Activated CD8-positive, alpha-beta memory T cell treated with anti-CD3 and anti-CD28 coated beads, Interleukin-2, amount 50 U/mL, for 24 hours (primary cell): ENCODE results near the gene SLC31A2.

Source experiments
- DNase-seq: peaks from one replicate; pipeline ENCODE4 v3.0.0-alpha.2; 2020; ENCODE audit errors: extremely low read depth

Gene SLC31A2

GRCh38 chr9:113151696-113152630, 1.2 kb downstream of the SLC31A2 start:
- DNase-seq: no peak

GRCh38 chr9:113152699-113153098, 1.9 kb downstream of the SLC31A2 start:
- DNase-seq: no peak

- DNase-seq: no peak
Measured at GRCh38 chr9:113153599-113153998, 2.8 kb downstream of the SLC31A2 start.

GRCh38 chr9:113154471-113154870, 3.7 kb downstream of the SLC31A2 start:
- no peak for DNase-seq

GRCh38 chr9:113154946-113155345, 4.1 kb downstream of the SLC31A2 start:
- DNase-seq: no peak

- no peak for DNase-seq
Measured at GRCh38 chr9:113155911-113156588, 5.2 kb downstream of the SLC31A2 start.

- no peak for DNase-seq
Measured at GRCh38 chr9:113156880-113157279, 6.1 kb downstream of the SLC31A2 start.

GRCh38 chr9:113158446-113158845, 7.6 kb downstream of the SLC31A2 start:
- no peak for DNase-seq

- no peak for DNase-seq
Measured at GRCh38 chr9:113160571-113160970, 9.8 kb downstream of the SLC31A2 start.

- no peak for DNase-seq
Measured at GRCh38 chr9:113163001-113163400, 12.2 kb downstream of the SLC31A2 start.

- DNase-seq: no peak
Measured at GRCh38 chr9:113164536-113165300, 13.9 kb downstream of the SLC31A2 start.

- no peak for DNase-seq
Measured at GRCh38 chr9:113166039-113166438, 15.2 kb downstream of the SLC31A2 start.

GRCh38 chr9:113168809-113169208, 18.0 kb downstream of the SLC31A2 start:
- no peak for DNase-seq

- DNase-seq: no peak
Measured at GRCh38 chr9:113173341-113173740, 22.5 kb downstream of the SLC31A2 start.

- no peak for DNase-seq
Measured at GRCh38 chr9:113176803-113177202, 26.0 kb downstream of the SLC31A2 start.

GRCh38 chr9:113177251-113177650, 26.4 kb downstream of the SLC31A2 start:
- no peak for DNase-seq

GRCh38 chr9:113178087-113178486, 27.3 kb downstream of the SLC31A2 start:
- no peak for DNase-seq

GRCh38 chr9:113179839-113180238, 29.0 kb downstream of the SLC31A2 start:
- DNase-seq: no peak

GRCh38 chr9:113181165-113181564, 30.4 kb downstream of the SLC31A2 start:
- DNase-seq: no peak

- DNase-seq: no peak
Measured at GRCh38 chr9:113183956-113184488, 33.2 kb downstream of the SLC31A2 start.

GRCh38 chr9:113184539-113184938, 33.7 kb downstream of the SLC31A2 start:
- DNase-seq: no peak

- DNase-seq: no peak
Measured at GRCh38 chr9:113185271-113185670, 34.5 kb downstream of the SLC31A2 start.
